DND-41 (cell line): ENCODE results near the gene AACS.

Experiments used
- CTCF ChIP-seq: IDR thresholded peaks from 2 replicates; pipeline ENCODE4 v1.5.1; 2012; ENCODE audit warnings: borderline replicate concordance, low read length, moderate library complexity, mild to moderate bottlenecking; ENCODE audit not compliant: poor library complexity, severe bottlenecking; ENCODE audit errors: extremely low read depth
- EZH2 ChIP-seq: IDR thresholded peaks from 3 replicates; pipeline ENCODE4 v1.6.1; 2012; ENCODE audit warnings: borderline replicate concordance, low read depth, mild to moderate bottlenecking, moderate library complexity, low read length, inconsistent platforms; ENCODE audit not compliant: severe bottlenecking

- TF ChIP-seq CTCF (no peak), EZH2 (no peak)
These were observed 33.6 kb downstream of the AACS start for GRCh38 chr12:125098676-125099408.
